Cerebellar nuclear complex (tissue), 1 donor: ENCODE measurements around the gene BBS12.

Experiments used
- DNase-seq, 2 experiments: peaks; one replicate each; lab custom pipeline; 2025; lab: John Stamatoyannopoulos, UW

The BBS12 gene

DNA sequence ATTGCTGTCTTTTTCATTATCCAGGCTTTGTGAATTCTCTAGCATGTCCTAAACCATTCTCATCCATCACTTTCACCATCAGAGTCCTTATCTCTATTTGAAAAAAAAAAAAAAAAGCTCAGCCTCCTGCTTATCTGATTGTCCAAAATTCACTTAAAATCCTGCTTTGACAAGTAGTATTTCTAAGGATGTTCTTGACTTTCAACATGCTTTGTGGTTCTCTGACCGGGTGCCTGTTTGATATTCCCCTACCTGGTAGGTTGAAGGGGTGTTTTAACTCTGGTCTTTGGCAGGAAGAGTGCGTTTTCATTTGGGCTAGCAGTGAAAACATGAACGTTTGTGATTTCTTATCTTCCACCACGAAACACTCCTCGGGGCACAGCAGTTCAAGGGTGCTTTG lies 17.3 kb upstream of the BBS12 start:
- no peak for DNase-seq

DNA sequence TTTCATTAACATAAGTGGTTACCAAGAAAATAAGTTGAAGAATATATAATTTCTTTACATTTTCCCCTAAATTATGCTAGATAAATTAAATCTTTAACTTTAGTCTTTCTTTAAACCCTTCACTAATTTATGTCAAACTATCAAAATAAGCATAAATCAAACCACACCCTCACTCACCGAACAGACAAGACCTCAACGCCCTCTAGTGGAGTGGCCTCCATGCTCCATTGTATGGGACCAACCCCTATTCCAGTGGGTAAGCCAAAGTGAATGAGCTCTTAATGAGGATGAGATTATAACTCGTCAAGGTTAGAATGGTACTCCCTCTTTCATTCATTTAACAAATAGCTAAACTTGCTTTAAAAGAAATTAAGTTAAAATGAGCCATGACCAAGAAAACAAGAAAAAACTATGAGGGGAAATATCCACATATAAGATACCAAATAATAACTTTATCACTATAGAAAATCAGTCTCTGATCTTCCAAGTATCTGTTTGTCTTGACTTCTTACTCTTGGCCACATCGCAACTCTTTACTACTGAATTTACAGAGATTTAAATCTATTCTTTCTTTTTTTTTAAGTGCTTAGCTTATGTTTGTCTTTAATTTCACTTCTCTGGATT lies 15.6 kb upstream of the BBS12 start:
- DNase-seq = no peak

DNA sequence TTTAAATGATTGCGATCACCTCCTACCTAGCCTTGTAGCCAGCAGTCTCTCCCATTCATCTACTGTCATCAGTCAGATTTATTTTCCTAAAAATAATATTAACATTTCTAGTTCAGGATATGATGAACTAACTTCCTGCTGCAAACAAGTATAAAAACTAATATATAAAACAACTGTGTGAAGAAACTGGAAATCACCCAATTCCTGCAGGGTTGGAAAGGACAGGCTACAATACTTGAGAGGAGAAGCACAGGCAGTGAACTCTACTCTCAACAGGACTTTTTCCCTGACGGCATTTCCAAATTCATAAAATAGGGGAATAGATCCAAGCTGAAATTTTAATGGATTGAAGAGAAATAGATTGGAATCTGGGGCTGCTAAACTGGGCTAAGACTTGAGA lies 14.2 kb upstream of the BBS12 start:
- DNase-seq = no peak

DNA sequence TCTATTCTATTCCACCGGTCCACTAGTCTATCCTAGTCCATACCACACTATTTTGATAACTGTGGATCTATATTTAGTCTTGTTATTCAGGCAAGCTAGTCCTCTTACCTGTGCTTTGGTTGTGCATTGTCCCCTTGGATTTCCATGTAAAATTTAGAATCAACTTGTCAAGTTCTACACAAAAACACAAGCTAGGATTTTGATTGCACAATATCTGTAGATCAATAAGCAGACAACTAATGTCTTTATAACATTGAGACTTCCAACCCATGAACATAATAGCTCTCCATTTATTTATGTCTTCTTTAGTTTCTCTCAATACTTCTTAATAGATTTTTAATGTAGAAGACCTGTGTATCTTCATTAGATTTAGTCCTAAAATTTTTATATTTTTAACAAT lies 10.2 kb upstream of the BBS12 start:
- no peak for DNase-seq

DNA sequence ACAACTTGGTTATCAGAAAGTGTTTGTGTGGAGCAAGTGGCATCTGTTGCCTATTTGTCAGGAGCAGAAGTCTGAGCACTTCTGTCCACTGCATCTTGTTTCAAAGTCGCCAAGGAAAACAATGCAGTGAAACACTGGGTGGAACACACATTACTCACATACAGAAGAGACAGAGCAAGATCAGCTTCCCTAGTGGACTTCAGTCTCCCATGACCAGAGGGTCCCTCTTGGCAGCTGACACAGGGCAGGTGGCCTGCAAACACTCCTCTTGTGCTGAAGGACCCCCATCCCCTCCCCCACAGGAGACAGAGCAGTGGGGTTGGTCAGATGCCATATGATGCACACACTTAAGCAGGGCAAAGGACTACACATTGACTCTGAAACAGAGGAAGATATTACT lies 3.6 kb upstream of the BBS12 start:
- DNase-seq = no peak

DNA sequence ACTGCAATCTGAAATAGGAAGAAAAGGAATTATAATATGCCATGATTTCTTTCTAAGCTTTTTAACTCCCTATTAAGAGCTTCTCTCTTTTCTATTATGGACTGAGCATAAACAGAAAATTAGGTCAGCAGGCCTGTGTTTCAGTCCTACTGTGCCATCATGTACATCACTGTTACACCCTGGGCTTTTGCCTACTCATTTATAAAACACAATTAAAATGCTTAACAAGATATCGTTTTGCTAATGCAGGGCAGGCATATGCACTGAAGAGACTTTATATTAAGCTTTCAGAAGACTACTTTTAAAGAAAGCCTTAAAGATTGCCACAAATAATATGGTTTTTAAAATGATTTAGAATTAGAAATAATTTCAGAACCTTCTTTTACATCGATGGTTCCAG lies 828 bp upstream of the BBS12 start:
- no peak for DNase-seq

DNA sequence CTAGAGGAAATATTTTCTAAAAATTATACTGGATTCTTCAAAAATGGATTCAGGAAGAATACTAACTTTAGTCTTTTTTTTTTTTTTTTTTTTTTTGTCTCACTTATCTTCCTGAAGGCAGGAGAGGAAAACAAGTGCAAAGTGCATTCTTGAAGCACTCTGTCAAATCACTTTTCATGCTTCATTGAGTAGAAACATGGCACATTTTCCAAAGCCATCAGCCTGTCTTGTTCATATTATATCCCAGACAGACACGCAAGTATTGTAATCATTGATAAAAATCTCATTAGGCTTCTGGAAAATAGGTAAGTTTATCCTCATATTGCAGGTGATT lies 1.2 kb downstream of the BBS12 start:
- DNase-seq = no peak

DNA sequence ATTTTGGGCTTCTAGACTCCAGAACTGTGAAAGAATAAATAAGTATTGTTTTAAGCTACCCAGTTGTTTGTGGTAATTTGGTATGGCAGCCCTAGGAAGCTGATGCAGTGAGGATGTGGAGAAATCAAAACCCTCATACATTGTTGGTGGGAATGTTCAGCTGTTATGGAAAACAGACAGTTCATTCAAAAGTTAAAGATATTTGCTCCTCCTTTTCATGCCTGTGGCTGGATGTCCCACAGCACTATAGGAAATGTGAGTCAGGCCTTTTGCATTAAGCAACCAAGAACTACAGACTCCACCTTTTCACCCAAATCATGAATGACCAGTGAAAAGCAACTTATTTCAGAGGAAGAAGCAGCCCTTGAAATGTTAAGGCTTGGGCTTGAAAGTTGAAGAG lies 6.7 kb downstream of the BBS12 start:
- DNase-seq = no peak

DNA sequence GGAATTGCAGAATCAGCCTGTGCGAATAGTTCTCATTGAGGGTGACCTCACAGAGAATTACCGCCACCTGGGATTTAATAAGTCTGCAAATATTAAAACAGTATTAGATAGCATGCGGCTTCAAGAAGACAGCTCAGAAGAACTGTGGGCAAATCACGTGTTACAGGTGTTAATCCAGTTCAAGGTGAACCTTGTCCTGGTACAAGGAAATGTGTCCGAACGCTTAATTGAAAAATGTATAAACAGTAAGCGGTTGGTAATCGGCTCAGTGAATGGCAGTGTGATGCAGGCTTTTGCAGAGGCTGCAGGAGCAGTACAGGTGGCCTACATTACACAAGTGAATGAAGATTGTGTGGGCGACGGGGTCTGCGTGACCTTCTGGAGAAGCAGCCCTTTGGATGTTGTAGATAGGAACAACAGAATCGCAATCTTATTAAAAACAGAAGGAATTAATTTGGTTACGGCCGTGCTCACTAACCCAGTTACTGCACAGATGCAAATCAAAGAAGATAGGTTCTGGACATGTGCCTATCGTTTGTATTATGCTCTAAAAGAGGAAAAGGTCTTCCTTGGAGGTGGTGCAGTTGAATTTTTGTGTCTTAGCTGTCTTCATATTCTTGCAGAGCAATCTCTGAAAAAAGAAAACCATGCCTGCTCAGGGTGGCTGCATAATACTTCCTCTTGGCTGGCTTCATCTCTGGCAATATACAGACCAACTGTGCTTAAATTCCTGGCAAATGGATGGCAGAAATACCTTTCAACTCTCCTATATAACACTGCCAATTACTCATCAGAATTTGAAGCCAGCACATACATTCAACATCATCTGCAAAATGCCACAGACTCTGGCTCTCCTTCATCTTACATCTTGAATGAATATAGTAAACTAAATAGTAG lies 10.7 kb downstream of the BBS12 start:
- no peak for DNase-seq

DNA sequence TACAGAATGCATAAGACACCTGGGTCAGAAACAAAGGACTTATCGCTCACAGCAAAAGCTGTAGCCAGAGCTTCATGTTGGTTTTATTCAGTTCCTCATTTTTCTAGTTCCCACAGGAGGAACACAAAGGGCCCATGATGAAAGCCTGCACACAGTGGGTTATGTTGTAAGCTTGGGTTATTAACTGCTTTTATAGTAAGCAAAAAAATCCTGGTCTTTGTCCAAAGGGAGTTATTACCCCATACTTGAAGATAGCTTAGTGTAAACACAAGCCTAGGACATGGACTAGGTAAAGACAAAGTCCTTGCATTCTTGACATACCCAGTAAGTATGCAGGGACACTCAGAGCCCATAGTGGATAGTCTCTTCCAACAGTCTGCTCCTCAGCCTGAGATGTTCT lies 11.7 kb downstream of the BBS12 start:
- DNase-seq = no peak

DNA sequence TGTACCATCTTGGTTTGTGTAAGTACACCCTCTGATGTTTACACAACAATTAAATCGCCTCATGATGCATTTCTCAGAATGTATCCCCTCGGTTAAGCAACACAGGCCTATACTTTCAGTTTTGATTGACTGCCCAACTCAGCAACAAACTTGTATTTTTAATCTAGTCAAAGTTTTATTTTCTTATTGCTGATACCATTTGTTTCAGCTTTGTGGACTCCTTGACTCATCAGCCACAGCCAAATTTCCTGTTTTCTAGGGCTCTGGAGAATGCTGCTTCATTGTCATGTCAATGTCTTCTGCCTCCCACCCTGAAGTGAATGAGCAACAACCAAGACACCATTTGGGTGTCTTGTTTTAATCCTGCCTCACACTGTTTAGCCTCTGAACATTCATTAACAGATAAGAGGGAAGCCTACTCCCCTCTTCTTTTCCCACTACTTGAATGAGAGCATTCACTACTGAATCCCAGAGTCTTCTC lies 14.0 kb downstream of the BBS12 start:
- no peak for DNase-seq

DNA sequence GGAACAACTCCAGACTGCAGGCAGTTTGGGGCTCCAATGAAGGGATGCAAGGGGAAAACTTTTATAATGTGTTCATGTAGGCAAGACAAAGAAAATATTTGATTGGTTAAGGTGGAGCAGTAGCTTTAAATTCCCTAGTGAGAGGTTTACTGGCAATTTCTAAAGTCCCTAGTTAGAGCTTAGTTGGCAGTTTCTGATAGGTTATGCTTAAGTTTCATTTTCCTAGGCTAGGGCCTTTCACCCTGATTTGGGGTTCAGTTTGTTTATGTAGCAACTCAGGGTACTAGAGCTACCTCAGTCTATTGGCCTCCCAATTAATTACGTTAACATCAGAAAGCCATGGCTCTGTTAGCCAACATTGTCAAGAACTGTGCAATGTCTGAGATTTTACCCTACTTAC lies 14.6 kb downstream of the BBS12 start:
- DNase-seq = no peak

DNA sequence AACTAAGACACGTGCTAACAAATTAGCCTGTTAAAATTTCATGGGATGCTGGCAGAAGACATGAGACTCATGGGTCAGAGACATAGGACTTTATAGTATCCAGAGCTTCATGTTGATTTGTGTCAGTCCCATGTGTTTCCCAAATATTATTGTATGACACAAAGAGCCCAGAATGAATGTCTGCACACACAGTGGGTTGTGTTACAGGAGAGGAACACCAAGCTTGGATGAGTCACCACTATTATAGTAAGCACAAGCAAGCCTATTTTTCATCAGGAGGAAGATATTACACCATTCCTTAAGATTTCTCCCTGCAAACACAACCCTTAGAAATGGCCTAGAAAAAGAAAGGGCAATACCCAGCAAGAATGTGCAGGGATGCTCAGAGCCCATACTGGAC lies 15.4 kb downstream of the BBS12 start:
- DNase-seq = no peak

DNA sequence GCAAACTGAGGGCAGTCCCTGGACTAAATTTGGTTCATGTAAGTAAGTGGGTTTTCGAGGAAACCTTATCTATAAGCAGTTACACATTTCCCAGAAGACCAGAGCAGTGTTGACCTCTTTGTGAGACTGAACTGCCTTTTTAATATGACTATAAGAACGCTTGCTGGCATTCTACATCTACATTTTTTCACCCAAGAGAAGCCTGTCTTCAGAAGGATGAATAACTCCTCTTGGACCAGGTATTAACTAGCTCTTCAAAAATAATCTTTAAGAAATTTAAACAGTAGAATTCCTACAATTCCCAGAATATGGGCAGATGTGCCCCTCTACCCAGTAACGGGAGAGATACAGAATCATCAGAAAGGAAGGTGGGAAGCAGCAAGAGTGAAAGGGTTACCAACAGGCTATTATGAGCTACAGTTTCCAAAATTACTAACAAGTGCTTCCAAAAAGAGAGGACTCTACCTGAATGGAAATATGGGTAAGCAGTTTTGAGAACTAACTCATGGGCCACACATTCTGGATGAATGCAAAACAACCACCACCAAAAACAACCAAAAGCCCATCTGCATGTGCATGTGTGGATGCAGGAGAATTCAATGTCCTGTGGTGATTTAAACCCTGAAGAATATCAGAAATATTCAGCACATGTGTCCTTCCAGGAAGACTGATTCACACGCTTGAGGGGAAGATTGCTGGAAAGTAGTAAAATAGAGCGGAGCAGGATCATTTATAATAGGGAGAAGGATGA lies 17.4 kb downstream of the BBS12 start:
- no peak for DNase-seq

DNA sequence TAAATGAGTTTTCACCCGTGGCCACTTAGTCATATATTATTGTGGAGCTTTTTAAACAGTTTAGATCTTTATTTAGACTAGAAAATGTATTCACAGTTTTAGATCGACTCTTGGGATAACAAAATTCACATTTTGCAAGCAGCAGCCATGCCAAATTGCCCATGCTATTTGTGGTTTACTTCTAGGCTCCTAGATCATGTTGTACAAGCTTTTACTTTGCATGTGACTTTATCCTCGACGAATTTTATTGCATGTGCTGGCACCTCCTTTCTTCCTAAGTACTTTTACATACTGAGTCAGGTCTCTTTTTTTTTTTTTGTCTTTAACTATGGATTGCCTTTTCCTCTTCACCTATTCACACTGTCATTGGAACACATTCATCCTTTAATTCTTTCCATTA lies 23.2 kb downstream of the BBS12 start:
- DNase-seq = no peak

DNA sequence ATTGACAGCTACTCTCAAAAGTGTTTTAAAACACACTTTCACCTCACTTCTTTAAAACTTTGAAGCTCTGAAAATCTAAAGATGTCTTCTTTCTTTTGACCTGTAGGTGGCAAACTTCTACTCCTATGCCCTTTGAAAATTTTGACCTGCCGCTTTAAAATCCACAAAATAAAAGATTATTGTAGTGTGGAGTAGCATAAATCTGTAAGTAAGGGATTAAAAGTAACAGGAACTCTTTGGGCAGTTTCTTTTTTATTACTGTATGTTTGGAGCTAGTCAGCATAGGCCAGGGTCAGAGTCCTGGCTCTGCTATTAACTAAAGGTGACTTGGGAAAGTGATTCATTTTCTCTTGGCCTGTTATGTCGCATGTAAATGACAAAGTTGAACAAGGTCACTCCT lies 25.5 kb downstream of the BBS12 start:
- no peak for DNase-seq

DNA sequence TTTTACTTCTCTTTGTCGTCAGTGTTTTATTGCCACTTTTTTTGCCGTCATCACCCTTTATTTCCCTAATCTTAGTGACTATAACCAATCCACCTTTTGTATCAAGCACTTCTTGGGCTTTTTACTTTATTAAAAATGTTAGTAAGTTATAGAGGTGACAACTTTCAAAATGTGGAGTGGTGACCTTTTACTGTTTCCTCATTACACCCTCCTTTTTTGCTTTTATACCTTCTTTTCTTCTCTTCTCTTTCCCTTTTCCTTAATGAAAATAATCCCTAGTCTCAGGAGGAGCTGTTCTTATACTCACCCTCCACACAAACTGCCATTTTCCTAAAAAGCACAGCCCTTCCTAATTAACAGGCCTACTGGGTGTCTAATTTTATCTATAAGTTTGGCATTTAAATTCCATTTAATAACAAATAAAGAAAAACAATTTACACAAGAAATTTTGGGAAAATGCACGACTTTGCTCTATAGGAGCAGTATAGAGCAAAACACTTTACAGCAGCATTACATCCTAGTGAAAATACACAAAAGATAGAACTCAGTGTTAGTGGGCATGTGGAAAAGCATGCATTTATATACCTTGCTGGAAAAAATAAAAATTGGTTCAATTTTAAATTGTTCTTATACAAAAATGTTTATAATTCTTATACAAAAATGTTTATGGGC lies 27.3 kb downstream of the BBS12 start:
- DNase-seq = no peak

DNA sequence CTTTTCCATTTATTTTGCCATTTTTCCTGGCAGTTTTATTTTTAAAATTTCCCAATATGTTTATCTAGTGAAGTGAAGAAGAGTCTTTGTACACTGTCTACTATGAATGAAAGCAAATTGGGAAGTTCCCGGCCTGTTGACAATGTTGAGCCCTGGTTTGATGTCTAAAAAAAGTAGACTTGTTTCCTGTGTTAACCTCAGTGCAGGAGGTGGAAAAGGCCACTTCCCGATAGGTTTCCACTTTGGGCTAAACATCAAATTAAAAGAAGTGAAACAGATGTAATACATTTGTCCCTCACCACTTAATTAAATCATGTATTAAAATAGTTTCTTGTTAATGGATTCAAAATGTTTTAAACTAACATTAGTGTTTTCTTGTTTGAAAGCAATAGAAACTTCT lies 30.0 kb downstream of the BBS12 start:
- no peak for DNase-seq

DNA sequence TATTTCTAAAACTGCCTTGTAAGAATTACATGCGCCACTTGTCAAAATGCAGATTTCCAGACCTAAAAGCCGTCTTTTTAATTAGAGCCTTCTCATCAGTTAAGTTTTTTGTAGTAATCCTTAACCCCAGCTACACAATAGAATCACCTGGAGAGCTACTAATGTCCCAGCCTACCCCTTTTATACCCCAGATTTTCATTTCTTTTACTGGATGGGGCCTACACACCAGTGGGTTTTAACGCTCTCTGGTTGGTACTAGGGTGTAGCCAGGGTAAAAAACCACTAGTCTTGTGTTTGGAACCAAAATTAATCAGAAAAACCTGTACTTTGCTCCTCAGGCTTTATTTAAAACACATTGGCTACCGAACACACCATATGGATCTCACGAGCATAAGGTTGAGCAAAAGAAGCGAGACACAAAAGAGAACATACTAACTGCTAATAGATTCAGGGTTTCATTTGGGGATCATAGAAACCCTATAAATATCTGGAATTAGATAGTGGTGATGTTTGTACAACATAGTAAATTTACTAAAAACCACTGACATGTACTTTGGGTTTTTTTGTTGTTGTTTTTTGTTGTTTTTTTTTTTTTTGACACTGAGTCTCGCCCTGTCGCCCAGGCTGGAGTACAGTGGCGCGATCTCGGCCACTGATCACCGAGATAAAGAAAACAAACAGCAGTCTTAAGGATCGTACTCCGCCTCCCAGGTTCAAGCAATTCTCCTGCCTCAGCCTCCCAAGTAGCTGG lies 30.6 kb downstream of the BBS12 start:
- DNase-seq = no peak

DNA sequence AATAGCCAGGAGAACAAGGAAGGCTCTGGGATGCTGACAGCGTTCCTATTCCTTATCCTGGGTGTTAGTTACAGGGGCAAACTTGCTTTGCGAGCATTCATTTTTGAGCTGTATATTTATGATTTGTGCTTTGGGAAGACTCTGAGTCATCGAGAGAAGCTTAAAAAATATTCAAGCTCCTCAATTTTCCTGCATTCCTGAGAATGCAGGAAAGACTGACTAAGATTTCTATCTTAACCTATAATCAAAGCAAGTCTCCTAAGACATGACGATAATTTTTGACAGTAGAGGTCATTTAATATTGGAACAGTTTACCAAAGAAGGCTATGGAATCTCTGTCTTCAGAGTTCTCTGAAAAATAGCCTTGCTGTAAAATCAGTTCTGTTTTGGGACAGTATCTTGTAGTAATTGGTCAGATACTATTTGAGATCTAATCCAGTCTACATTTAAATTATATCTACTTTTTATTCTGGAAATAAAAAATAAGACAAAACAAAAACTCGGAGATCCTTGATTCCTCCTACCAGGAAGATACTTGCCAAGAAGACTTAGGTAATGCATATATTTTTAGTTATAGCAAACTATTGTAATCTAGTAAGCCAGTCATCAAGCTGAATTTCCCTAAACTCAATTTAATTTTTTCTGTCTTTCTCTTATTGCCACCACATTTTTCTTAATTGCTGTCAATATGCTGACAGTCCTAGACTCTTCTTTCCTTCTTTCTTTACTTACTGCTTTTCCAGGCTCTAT lies 31.7 kb downstream of the BBS12 start:
- DNase-seq = no peak

DNA sequence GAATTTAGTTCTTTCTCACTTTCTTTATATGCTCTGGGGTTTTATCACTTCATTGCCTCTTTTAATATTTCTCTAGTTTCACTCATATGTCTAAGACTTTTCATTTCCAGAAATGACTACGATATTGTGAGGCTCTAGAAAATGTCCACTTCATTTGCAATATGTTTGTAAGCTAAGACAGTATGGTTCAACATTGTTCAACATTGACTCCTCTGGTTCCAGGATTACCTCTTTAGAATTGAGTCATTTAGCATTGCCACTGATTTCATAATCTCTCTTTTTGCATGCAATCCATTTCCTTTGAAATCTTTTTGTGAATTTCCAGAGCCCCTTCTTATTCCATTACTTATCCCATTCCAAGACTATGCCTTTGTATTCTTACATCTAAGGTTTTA lies 32.3 kb downstream of the BBS12 start:
- no peak for DNase-seq
